Heart left ventricle (tissue), 16 donors: ENCODE results near the gene SLC35F1. TPM values are rescaled to one million over a fixed set of nuclear protein-coding genes. Genes with fewer than 3 reads are reported as not detected.

Experiments
- ATAC-seq, 4 donors: fragments of 200-7000 bp; cut with Tn5 transposase; one replicate each; pipeline ENCODE4 v1.9.1; 2020 to 2022; ENCODE audit warnings: moderate library complexity in 4 of 4, mild to moderate bottlenecking in 3 of 4, moderate number of reproducible peaks in 1 of 4
- DNase-seq, 5 donors: peaks; one replicate each; pipeline ENCODE4 v3.0.0-alpha.2; 2020
- H3K27ac ChIP-seq, 12 donors: fragments of 200-600 bp; sonication (generic) in 4 of 12; one replicate each; pipeline versions ENCODE4 v1.5.0 to v1.8.0; 2016 to 2022; ENCODE audit warnings: mild to moderate bottlenecking in 2 of 12
- H3K27me3 ChIP-seq, 9 donors: fragments of 200-600 bp; sonication (generic) in 2 of 9; one replicate each; pipeline versions ENCODE4 v1.5.1 to v1.8.0; 2016 to 2022; ENCODE audit warnings: mild to moderate bottlenecking in 3 of 9
- H3K36me3 ChIP-seq, 9 donors: fragments of 200-600 bp; sonication (generic) in 2 of 9; one replicate each; pipeline versions ENCODE4 v1.5.0 to v1.8.0; 2018 to 2022; ENCODE audit warnings: mild to moderate bottlenecking in 2 of 9
- H3K4me1 ChIP-seq, 12 donors: fragments of 200-600 bp; sonication (generic) in 4 of 12; one replicate each; pipeline versions ENCODE4 v1.5.0 to v1.8.0; 2016 to 2022; ENCODE audit warnings: mild to moderate bottlenecking in 3 of 12
- H3K4me3 ChIP-seq, 12 donors: fragments of 200-600 bp; sonication (generic) in 4 of 12; one replicate each; pipeline versions ENCODE4 v1.5.0 to v1.8.0; 2017 to 2022; ENCODE audit warnings: mild to moderate bottlenecking in 9 of 12, moderate library complexity in 4 of 12
- H3K9me3 ChIP-seq, 12 donors: fragments of 200-600 bp; sonication (generic) in 4 of 12; one replicate each; pipeline versions ENCODE4 v1.5.0 to v1.8.0; 2016 to 2022; ENCODE audit warnings: mild to moderate bottlenecking in 1 of 12
- CTCF ChIP-seq, 12 donors: fragments of 200-600 bp; sonication (generic) in 4 of 12; IDR thresholded peaks; one replicate each; pipeline versions ENCODE4 v1.5.0 to v1.8.0; 2018 to 2022; ENCODE audit warnings: antibody characterized with exemption in 12 of 12, mild to moderate bottlenecking in 5 of 12
- POLR2A ChIP-seq, 2 donors: fragments of 450-650 bp; IDR thresholded peaks; one replicate each; pipeline ENCODE4 v1.6.1; 2017; ENCODE audit warnings: antibody characterized with exemption in 2 of 2, mild to moderate bottlenecking in 2 of 2, moderate library complexity in 2 of 2
- WGBS, 4 donors: extraction: QIAGEN DNeasy Blood & Tissue Kit in 2 of 4; methylation state at CpG; one replicate each; pipeline versions ENCODE4 v1.1.5 to v1.1.7; 2013 to 2018; 5-methylcytosine and 5-hydroxymethylcytosine counted together
- intact Hi-C, 10 donors: fragments of 100-400 bp; cut with DNase I; formaldehyde crosslinking; loops; one replicate each; pipeline versions ENCODE4 v1.11.1 to v1.14.2; 2022
- polyA plus RNA-seq, 2 donors: library from polyadenylated mRNA; stranded (reverse); fragments of 200-250 nt; gene quantifications; one replicate each; pipeline ENCODE4 v1.2.3, GENCODE V29; 2013
- total RNA-seq, 9 donors: library from RNA; depleted of rRNA in 2 of 9; stranded (reverse); fragments of >200 nt in 2 of 9; fragmentation: NEBNext Ultra II Directional in 3 of 9; extraction: Animal tissue kit (Norgen Biotek cat#: 25700) in 3 of 9; gene quantifications; one replicate each; pipeline versions ENCODE4 v1.1.0 to v1.2.4, GENCODE V29; 2016 to 2023
- donor health status: ischemic (EF 13 %, LVEDD 7.1; RV severe dilation, severe dysfunction).
- donor health status: healthy with polysubstance abuse.
- donor health status: DM: no; HTN: yes; CAD: no.
- donor health status: DM: no; HTN: no; CAD: no.
- donor health status: ischemic (EF 25% LVEDD 6.9; RV normal size, moderate dysfunction).
- donor health status: ischemic (EF 25% LVEDD 5.7; RV mildly dilated, moderate dysfunction).
- donor health status: healthy.
- donor health status: DM: yes; HTN: yes; CAD: no.
- donor health status: ischemic (EF 35%, LVEDD 5.7; RV mildly dilated, moderate dysfunction).
- donor health status: nonischemic (EF 11% LVEDD 7.7; RV severe dilation, severe dysfunction).
- donor health status: DM: yes; HTN: yes; CAD: no.
- donor health status: PGD.
- donor health status: ischemic (EF 29% LVEDD 5.4; RV normal size, mild dysfunction).
- donor health status: nonischemic (EF 23%, LVEDD 6.1; RV moderate dilation, normal function).

Gene SLC35F1
- total and polyA plus RNA-seq, 11 donors = 1.1 to 11.6 (median 5.0) TPM

- intact Hi-C loops = no loop called here
- H3K9me3 ChIP-seq = peaks cover 0 to 23% (median 9%) of the 10 kb centered on the region in 12 donors
- H3K36me3 ChIP-seq = no peaks in the 10 kb centered on the region
- TF ChIP-seq POLR2A (IDR thresholded peaks at IDR 0.05) = no peak
- no peak for TF ChIP-seq CTCF (IDR thresholded peaks at IDR 0.05)
- no peak overlapping the region for H3K4me3 ChIP-seq
- H3K4me1 ChIP-seq = no peaks in the 10 kb centered on the region
- ATAC-seq (no peak), DNase-seq (no peak)
- no peaks in the 10 kb centered on the region for H3K27me3 ChIP-seq
- H3K27ac ChIP-seq = peak overlapping the region in 1 of 12 donors; percentile 2
- 49 to 74% (median 60%) methylated on average over 3 of the region's 3 CpGs for WGBS, 4 donors
Measured at GRCh38 chr6:118177720-118178119, 270.7 kb downstream of the SLC35F1 start.

- DNase-seq (no peak), ATAC-seq (no peak)
- intact Hi-C loops = no loop called here
- 75 to 85% (median 81%) methylated on average over 1 of the region's 1 CpG for WGBS, 4 donors
- TF ChIP-seq POLR2A (IDR thresholded peaks at IDR 0.05) = no peak
- TF ChIP-seq CTCF (IDR thresholded peaks at IDR 0.05) = no peak
- Histone ChIP-seq H3K27ac (no peak overlapping the region), H3K9me3 (peaks cover 0 to 12% (median 4%) of the 10 kb centered on the region in 12 donors), H3K36me3 (no peaks in the 10 kb centered on the region), H3K27me3 (no peaks in the 10 kb centered on the region), H3K4me1 (no peaks in the 10 kb centered on the region), H3K4me3 (no peak overlapping the region)
Measured at GRCh38 chr6:118179048-118179447, 272.0 kb downstream of the SLC35F1 start.

GRCh38 chr6:118186672-118187567 is 279.9 kb downstream of the SLC35F1 start:
- TF ChIP-seq CTCF (IDR thresholded peaks at IDR 0.05) (no peak), POLR2A (IDR thresholded peaks at IDR 0.05) (no peak)
- H3K9me3 ChIP-seq = no peaks in the 10 kb centered on the region
- H3K4me3 ChIP-seq = no peak overlapping the region
- H3K36me3 ChIP-seq = no peaks in the 10 kb centered on the region
- no peak for DNase-seq
- 32 to 43% (median 42%) methylated on average over 1 of the region's 1 CpG for WGBS, 4 donors
- H3K27me3 ChIP-seq = no peaks in the 10 kb centered on the region
- peaks cover 0 to 19% (median 11%) of the 10 kb centered on the region in 12 donors for H3K4me1 ChIP-seq
- H3K27ac ChIP-seq = peak overlapping the region in 6 of 12 donors; percentile 5 to 49 (median 24)
- ATAC-seq = no peak
- intact Hi-C loops = no loop called here

GRCh38 chr6:118187568-118188164 is 280.6 kb downstream of the SLC35F1 start:
- WGBS, 4 donors = 35 to 54% (median 44%) methylated on average over 3 of the region's 3 CpGs
- intact Hi-C loops = no loop called here
- DNase-seq (peak in 1 of 5 donors; percentile 41), ATAC-seq (peak in 3 of 4 donors; percentile 47 to 83 (median 59))
- TF ChIP-seq CTCF (IDR thresholded peaks at IDR 0.05) = no peak
- no peak for TF ChIP-seq POLR2A (IDR thresholded peaks at IDR 0.05)
- H3K4me1 ChIP-seq = peaks cover 0 to 19% (median 11%) of the 10 kb centered on the region in 12 donors
- no peaks in the 10 kb centered on the region for H3K27me3 ChIP-seq
- H3K36me3 ChIP-seq = no peaks in the 10 kb centered on the region
- H3K4me3 ChIP-seq = no peak overlapping the region
- H3K27ac ChIP-seq = peak overlapping the region in 7 of 12 donors; percentile 1 to 49 (median 20)
- H3K9me3 ChIP-seq = no peaks in the 10 kb centered on the region
